H1 (cell line): ENCODE data around the gene LTB4R. TPM values are rescaled to one million over a fixed set of nuclear protein-coding genes. Genes with fewer than 3 reads are reported as not detected.

Experiments
- KDM5A ChIP-seq: fragments of 200-600 bp; IDR thresholded peaks from 2 replicates; pipeline ENCODE4 v1.7.1; 2012; ENCODE audit warnings: mild to moderate bottlenecking, low read length, inconsistent platforms, mixed read lengths
- MAX ChIP-seq: IDR thresholded peaks from 2 replicates; pipeline ENCODE4 v1.6.1; 2012; ENCODE audit warnings: inconsistent platforms
- POU5F1 ChIP-seq: IDR thresholded peaks from 2 replicates; pipeline ENCODE4 v1.6.1; 2011; ENCODE audit warnings: low read depth, mild to moderate bottlenecking, low read length, moderate library complexity
- RAD21 ChIP-seq, 2 experiments: IDR thresholded peaks in 1 of 2; conservative IDR thresholded peaks in 1 of 2; 2 replicates each; pipeline ENCODE4 v1.6.1; 2011; ENCODE audit warnings: low read depth in 2 of 2, low read length in 2 of 2, improper control_type of control experiment in 1 of 2, inconsistent platforms in 1 of 2, mild to moderate bottlenecking in 1 of 2, moderate library complexity in 1 of 2
- YY1 ChIP-seq: IDR thresholded peaks from 2 replicates; pipeline ENCODE4 v1.6.1; 2011; ENCODE audit warnings: low read depth, mild to moderate bottlenecking, low read length
- ZNF274 ChIP-seq: IDR thresholded peaks from 2 replicates; pipeline ENCODE4 v1.7.0; 2012; ENCODE audit warnings: low read length, borderline replicate concordance; ENCODE audit errors: extremely low read depth
- polyA plus RNA-seq, 7 experiments: library from polyadenylated mRNA; depleted of rRNA in 3 of 7; stranded (reverse) in 5 of 7; unstranded in 2 of 7; fragments of >200 nt in 5 of 7; fragments of 200-250 nt in 2 of 7; gene quantifications; 1 replicate in 5 of 7; 2 replicates in 1 of 7; 4 replicates in 1 of 7; pipeline versions ENCODE4 v1.2.1 to v1.2.3, GENCODE V29; 2011 to 2013; ENCODE audit warnings: missing spikeins in 2 of 7, mixed read lengths in 2 of 7
- total RNA-seq: library from RNA; stranded (reverse); fragmentation: NEBNext Ultra II Directional; extraction: Animal tissue kit (Norgen Biotek cat#: 25700); gene quantifications from 2 replicates; pipeline ENCODE4 v1.2.1, GENCODE V29; 2021

Gene LTB4R
- total and polyA plus RNA-seq, 2 of the 8 experiments (the other 6 are each of a cell fraction or from before 2014, with no cell fraction given): 4.1 to 6.7 TPM

- TF ChIP-seq RAD21 (IDR thresholded peaks at IDR 0.05 in 1 of 2, conservative IDR thresholded peaks at IDR 0.05 in 1 of 2; ENCODE audit: low read depth in 2 of 2, low read length in 2 of 2) (no peak), KDM5A (no peak), MAX (no peak), POU5F1 (no peak), YY1 (no peak), ZNF274 (no peak)
Observed at GRCh38 chr14:24337144-24337823, 26.0 kb downstream of the LTB4R start (continued).
